ENCODE results near the gene DEAF1.

The DEAF1 gene

DNA sequence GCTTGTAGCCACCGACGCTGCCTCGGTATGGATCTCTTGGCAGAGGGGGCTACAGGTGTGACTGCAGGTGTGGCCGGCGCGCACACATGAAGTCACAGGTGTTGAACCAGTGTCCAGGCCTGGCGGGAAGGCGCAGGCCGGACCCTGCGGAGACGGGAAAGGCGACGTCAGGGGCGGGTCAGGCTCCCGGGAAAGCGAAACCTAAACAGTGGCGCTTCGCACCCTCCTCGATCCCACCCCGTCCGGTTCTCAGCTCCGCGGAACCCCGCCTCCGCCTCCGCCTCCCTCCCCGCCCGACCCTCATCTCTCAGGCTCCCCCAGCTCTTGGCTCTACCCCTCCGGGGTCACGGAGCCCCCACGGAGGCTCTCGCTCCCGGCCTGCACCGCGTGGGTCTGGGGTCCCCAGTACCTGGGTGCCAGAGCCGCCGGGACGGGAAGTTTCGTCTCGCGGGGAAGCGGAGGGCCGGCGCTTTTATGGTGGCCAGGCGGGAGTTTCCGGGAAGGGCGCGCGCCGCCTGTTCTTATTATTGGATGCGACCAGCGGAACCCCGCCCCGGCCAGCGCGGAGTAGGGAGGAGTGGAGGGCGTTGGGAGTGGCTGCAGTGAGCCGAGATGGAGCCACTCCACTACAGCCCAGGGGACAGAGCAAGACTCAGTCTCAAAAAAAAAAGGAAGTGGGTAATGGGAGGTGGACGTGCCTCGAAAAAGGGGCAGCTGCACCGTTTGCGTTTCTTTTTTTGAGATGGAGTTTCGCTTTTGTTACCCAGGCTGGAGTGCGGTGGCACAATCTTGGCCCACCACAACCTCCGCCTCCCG is 79.3 kb downstream of the DEAF1 start, which contains the start of gene IRF7:
Gene IRF7, minus strand, starts transcription at position 447 of the 816 bp plus-strand sequence. CDS start 586 bp downstream, outside the sequence.
- peak within 1 kb of the TSS; percentile 84 for H3K9ac ChIP-seq (ENCODE audit: low read depth, low read length)
- no peaks in the 10 kb centered on the region for H3K4me1 ChIP-seq (ENCODE audit: insufficient read depth, low read length)
- peak within 1 kb of the TSS; percentile 56 for H3K27ac ChIP-seq (ENCODE audit: low read length)
- H3K36me3 ChIP-seq (ENCODE audit: insufficient read depth, low read depth, low read length) = peaks cover 25% of the 10 kb centered on the region
- H3K9me3 ChIP-seq (ENCODE audit: insufficient read depth, low read depth, low read length) = no peaks in the 10 kb centered on the region
- H3K27me3 ChIP-seq (ENCODE audit: insufficient read depth, low read length) = no peaks in the 10 kb centered on the region
- H3K4me3 ChIP-seq (ENCODE audit: low read length) = peak within 1 kb of the TSS; percentile 76

DNA sequence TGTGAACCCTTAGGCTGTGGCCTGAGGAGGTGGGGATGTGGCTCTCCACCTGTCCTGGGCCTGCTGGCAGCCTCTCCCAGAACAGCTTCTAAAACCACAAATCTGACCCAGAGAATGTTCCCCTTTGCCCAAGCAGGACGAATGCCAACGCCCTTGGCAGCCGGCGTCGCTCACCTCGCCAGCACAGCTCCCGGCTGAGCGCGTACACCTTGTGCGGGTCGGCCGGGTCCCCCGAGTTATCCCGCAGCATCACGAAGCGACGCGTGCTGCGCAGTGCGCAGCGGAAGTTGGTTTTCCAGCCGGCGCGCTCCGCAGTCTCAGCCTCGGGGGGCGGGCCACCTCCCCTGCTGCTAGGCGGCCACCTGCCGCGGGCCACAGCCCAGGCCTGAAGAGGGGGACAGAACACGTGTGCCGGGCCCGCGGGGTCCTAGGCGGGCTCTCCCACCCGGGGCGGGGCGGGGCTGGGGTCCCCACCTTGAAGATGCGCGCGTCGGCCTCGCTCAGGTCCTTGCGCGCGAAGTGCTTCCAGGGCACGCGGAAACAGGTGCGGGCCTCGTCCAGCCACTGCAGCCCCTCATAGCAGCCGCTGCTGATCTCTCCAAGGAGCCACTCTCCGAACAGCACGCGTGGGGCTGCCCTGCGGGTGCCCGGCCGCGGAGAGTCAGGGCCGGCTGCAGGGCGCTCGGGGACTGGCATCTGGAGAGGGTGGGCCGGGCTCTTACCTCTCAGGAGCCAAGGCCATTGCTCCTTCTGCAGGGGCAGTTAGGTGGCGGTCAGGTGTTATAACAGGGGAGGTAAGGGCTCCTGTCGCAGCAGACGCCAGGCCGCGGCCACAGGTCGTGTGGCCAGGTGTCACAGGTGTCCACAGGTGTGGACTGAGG is 80.2 kb downstream of the DEAF1 start:
- H3K4me1 ChIP-seq (ENCODE audit: insufficient read depth, low read length) = no peaks in the 10 kb centered on the region
- H3K9me3 ChIP-seq (ENCODE audit: insufficient read depth, low read depth, low read length) = no peaks in the 10 kb centered on the region
- no peak overlapping the region for H3K27ac ChIP-seq (ENCODE audit: low read length)
- peak overlapping the region; percentile 76; the same call in 1 of the 2 replicates for H3K4me3 ChIP-seq (ENCODE audit: low read length)
- peak overlapping the region; percentile 84; the same call in 1 of the 2 replicates for H3K9ac ChIP-seq (ENCODE audit: low read depth, low read length)
- H3K27me3 ChIP-seq (ENCODE audit: insufficient read depth, low read length) = no peaks in the 10 kb centered on the region
- H3K36me3 ChIP-seq (ENCODE audit: insufficient read depth, low read depth, low read length) = peaks cover 31% of the 10 kb centered on the region

DNA sequence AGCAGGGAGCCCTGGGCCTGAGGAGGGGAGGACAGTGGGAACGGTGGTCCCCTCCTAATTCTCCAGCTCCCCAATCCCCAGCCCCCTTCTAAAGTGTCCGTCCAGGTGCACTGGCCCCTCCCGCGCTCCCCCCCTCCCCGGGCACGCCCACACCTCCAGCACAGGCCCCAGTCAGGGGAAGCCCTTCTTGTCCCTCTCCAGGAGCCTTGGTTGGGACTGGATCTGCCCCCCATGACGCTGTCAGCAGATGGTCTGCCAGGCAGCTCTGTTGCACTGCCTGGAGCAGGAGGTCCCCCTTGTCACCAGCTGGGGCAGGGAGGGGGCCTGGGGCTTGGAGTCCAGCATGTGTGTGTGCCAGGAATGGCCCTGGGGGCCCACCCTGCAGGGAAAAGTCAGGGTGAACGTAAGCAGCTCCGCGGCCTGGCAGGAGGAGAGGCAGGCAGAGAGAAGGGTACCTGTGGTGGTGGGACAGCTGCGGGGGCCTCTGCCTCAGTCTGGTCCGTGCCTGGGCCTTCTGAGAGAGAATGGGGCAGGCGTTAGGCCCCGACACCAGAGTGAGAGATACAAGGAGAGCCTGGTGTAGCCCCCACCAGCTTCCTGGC is 80.9 kb downstream of the DEAF1 start:
- Histone ChIP-seq H3K9ac (ENCODE audit: low read depth, low read length) (no peak overlapping the region), H3K27me3 (ENCODE audit: insufficient read depth, low read length) (no peaks in the 10 kb centered on the region), H3K4me3 (ENCODE audit: low read length) (no peak overlapping the region; the same call in 1 of the 2 replicates), H3K36me3 (ENCODE audit: insufficient read depth, low read depth, low read length) (peaks cover 37% of the 10 kb centered on the region), H3K27ac (ENCODE audit: low read length) (no peak overlapping the region), H3K9me3 (ENCODE audit: insufficient read depth, low read depth, low read length) (no peaks in the 10 kb centered on the region), H3K4me1 (ENCODE audit: insufficient read depth, low read length) (no peaks in the 10 kb centered on the region)

DNA sequence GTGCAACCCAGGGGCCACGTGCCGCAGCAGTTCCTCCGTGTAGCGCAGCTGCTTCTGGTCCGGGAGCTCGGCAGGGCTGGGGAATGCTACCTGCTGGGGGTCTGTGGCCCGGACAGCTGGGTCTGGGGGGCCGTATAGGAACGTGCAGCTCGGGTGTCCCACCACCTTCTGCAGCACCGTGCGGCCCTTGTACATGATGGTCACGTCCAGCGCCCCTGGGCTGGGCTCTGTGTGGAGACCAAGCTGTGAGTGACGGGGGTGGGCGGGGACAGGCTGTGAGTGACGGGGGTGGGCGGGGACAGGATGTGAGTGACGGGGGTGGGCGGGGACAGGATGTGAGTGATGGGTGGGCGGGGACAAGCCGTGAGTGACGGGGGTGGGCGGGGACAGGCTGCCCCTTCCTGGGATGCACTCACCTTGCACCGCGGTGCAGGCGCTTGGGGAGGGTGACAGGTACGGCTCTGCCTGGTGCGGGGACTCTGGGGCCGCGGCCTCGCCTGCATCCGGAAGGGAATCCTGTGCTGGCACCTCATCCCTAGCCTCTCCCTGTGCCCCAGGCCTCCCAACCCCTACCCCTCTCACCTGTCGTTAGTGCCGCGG is 81.6 kb downstream of the DEAF1 start:
- Histone ChIP-seq H3K27ac (ENCODE audit: low read length) (no peak overlapping the region), H3K27me3 (ENCODE audit: insufficient read depth, low read length) (no peaks in the 10 kb centered on the region), H3K4me1 (ENCODE audit: insufficient read depth, low read length) (no peaks in the 10 kb centered on the region), H3K4me3 (ENCODE audit: low read length) (no peak overlapping the region; the same call in 1 of the 2 replicates), H3K9ac (ENCODE audit: low read depth, low read length) (no peak overlapping the region), H3K36me3 (ENCODE audit: insufficient read depth, low read depth, low read length) (peaks cover 44% of the 10 kb centered on the region), H3K9me3 (ENCODE audit: insufficient read depth, low read depth, low read length) (no peaks in the 10 kb centered on the region)

DNA sequence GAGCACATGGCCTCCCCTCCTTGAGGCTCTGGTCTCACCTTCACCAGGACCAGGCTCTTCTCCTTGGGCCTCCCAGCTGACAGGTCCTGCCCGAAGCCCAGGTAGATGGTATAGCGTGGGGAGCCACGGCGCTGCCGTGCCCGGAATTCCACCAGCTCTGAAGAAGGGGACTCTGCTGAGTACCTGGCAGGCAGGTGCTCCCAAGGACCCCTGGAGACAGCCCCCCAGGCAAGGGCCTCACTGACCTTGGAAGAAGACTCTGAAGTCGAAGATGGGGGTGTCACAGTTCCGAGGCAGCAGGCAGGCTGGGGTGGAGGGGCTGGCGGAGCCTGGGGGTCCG is 82.1 kb downstream of the DEAF1 start:
- Histone ChIP-seq H3K36me3 (ENCODE audit: insufficient read depth, low read depth, low read length) (peaks cover 49% of the 10 kb centered on the region), H3K4me3 (ENCODE audit: low read length) (no peak overlapping the region), H3K27ac (ENCODE audit: low read length) (no peak overlapping the region), H3K9ac (ENCODE audit: low read depth, low read length) (no peak overlapping the region), H3K4me1 (ENCODE audit: insufficient read depth, low read length) (no peaks in the 10 kb centered on the region), H3K9me3 (ENCODE audit: insufficient read depth, low read depth, low read length) (no peaks in the 10 kb centered on the region), H3K27me3 (ENCODE audit: insufficient read depth, low read length) (no peaks in the 10 kb centered on the region)

DNA sequence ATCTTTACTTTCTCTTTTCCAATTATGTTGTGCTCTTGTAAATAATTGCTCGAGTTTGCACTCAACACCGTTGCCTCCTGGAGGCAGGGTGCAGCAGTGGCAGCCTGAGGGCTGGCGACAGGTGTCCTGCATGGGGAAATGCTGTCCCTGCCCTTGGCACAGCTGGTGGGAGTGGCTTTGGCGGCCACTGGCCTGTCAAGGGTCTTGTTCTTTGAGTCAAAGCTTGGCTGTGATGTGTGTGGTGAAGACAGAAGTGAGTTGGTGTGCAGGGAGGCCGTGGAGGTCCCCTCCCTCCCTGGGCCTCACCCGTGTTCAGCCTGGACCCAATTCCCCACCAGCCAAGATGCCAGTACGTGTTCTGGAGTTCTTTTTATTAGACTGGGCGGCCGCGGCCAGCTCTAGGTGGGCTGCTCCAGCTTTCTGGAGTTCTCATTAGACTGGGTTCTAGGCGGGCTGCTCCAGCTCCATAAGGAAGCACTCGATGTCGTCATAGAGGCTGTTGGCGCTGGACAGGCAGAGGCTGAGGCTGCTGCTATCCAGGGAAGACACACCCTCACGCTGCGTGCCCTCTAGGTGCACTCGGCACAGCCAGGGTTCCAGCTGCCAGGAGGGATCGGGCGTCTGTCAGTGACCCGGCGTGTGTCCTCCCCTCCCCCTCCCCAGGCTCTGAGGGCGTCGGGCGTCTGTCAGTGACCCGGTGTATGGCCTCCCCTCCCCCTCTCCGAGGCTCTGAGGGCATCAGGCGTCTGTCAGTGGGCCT is 82.6 kb downstream of the DEAF1 start:
- peaks cover 54% of the 10 kb centered on the region for H3K36me3 ChIP-seq (ENCODE audit: insufficient read depth, low read depth, low read length)
- no peak overlapping the region for H3K4me3 ChIP-seq (ENCODE audit: low read length)
- H3K27ac ChIP-seq (ENCODE audit: low read length) = no peak overlapping the region
- no peaks in the 10 kb centered on the region for H3K27me3 ChIP-seq (ENCODE audit: insufficient read depth, low read length)
- H3K4me1 ChIP-seq (ENCODE audit: insufficient read depth, low read length) = no peaks in the 10 kb centered on the region
- no peak overlapping the region for H3K9ac ChIP-seq (ENCODE audit: low read depth, low read length)
- H3K9me3 ChIP-seq (ENCODE audit: insufficient read depth, low read depth, low read length) = no peaks in the 10 kb centered on the region

DNA sequence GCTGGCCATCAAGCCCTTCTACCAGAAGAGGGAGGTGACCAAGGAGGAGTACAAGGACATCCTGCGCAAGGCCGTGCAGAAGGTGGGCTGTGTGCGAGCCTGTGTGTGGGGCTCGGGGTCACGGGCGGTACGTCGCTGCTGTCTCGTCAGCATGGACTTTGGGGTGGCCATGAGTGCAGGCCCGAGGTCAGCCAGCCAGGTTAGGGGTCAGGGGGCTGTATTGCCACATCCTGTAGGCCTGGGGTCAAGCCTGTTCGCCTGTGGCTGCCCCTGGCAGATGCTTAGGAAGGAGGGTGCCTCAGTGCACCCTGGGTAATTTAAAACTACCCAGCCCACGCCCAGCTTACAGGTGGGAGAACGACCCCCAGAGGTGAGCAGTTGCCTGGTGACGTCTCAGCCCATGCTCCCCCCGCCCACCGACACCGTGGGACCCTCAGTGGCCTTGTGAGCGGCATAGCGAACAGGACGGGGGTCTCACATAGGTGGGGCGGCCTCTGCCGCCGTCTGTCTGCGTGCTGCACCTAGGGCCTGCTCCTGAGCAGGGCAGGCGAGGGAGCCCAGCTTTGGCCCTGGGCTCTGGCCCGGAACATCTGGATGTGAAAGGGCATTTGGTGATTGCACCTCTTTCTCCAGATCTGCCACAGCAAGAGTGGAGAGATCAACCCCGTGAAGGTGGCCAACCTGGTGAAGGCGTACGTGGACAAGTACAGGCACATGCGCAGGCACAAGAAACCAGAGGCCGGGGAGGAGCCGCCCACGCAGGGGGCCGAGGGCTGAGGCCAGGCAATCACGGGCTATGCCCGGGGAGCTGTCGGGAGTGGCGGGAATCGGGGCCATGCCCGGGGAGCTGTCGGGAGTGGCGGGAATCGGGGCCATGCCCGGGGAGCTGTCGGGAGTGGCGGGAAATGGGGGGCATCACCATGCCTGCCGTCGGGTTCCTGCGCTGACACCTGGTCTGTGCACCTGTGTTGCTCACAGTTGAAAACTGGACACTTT is 83.7 kb downstream of the DEAF1 start:
- Histone ChIP-seq H3K4me3 (ENCODE audit: low read length) (no peak overlapping the region), H3K9ac (ENCODE audit: low read depth, low read length) (no peak overlapping the region), H3K4me1 (ENCODE audit: insufficient read depth, low read length) (no peaks in the 10 kb centered on the region), H3K27me3 (ENCODE audit: insufficient read depth, low read length) (no peaks in the 10 kb centered on the region), H3K9me3 (ENCODE audit: insufficient read depth, low read depth, low read length) (no peaks in the 10 kb centered on the region), H3K27ac (ENCODE audit: low read length) (no peak overlapping the region), H3K36me3 (ENCODE audit: insufficient read depth, low read depth, low read length) (peaks cover 65% of the 10 kb centered on the region)

DNA sequence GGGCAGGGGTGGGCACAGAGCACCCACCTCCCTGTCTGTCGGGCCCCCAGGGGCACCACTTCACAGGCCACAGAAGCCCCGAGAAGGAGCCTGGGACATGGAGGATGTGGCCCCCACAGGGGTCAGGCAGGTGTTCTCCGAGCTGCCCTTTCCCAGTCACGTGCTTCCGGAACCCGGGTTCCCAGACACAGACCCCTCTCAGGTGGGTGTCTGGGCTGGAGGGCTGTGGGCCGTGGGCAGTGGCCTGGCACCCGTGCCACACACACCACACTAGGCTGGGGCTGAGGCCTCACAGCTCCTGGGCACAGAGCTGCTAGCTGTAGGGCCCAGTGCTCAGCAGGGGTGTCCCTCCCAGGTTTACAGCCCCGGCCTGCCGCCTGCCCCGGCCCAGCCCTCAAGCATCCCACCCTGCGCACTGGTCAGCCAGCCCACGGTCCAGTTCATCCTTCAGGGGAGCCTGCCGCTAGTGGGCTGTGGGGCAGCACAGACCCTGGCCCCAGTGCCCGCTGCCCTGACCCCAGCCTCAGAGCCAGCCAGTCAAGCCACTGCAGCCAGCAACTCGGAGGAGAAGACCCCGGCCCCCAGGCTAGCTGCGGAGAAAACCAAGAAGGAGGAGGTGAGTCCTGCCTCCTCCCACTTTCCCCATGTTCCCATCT is 84.7 kb downstream of the DEAF1 start:
- H3K4me1 ChIP-seq (ENCODE audit: insufficient read depth, low read length) = no peaks in the 10 kb centered on the region
- H3K9ac ChIP-seq (ENCODE audit: low read depth, low read length) = no peak overlapping the region
- H3K36me3 ChIP-seq (ENCODE audit: insufficient read depth, low read depth, low read length) = peaks cover 76% of the 10 kb centered on the region
- no peaks in the 10 kb centered on the region for H3K9me3 ChIP-seq (ENCODE audit: insufficient read depth, low read depth, low read length)
- H3K4me3 ChIP-seq (ENCODE audit: low read length) = no peak overlapping the region
- H3K27me3 ChIP-seq (ENCODE audit: insufficient read depth, low read length) = no peaks in the 10 kb centered on the region
- H3K27ac ChIP-seq (ENCODE audit: low read length) = no peak overlapping the region

DNA sequence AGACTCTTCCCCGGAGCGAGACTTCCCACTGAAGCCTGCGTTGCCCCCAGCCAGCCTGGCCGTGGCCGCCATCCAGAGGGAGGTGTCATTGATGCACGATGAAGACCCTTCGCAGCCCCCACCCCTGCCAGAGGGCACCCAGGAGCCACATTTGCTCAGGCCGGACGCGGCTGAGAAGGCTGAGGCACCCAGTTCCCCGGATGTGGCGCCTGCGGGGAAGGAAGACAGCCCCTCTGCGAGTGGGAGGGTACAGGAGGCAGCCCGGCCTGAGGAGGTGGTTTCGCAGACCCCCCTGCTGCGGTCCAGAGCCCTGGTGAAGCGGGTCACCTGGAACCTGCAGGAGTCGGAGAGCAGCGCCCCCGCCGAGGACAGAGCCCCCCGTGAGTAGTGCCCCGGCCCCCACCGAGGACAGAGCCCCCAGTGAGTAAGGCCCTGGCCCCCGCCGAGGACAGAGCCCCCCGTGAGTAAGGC is 85.6 kb downstream of the DEAF1 start:
- Histone ChIP-seq H3K27me3 (ENCODE audit: insufficient read depth, low read length) (no peaks in the 10 kb centered on the region), H3K27ac (ENCODE audit: low read length) (no peak overlapping the region), H3K4me3 (ENCODE audit: low read length) (no peak overlapping the region), H3K9me3 (ENCODE audit: insufficient read depth, low read depth, low read length) (no peaks in the 10 kb centered on the region), H3K9ac (ENCODE audit: low read depth, low read length) (no peak overlapping the region), H3K36me3 (ENCODE audit: insufficient read depth, low read depth, low read length) (peaks cover 85% of the 10 kb centered on the region), H3K4me1 (ENCODE audit: insufficient read depth, low read length) (no peaks in the 10 kb centered on the region)

All from iPS-20b (cell line).